GM12873 (cell line): ENCODE measurements around the gene PITPNM1.

Experiments used
- TF ChIP-seq, protein P1 (sequence below): IDR thresholded peaks from 2 replicates; pipeline ENCODE4 v1.5.1; 2012; ENCODE audit warnings: low read depth, mild to moderate bottlenecking, moderate library complexity, low read length, control low read depth; ENCODE audit not compliant: insufficient read depth; ENCODE audit errors: missing control alignments

Gene PITPNM1

DNA sequence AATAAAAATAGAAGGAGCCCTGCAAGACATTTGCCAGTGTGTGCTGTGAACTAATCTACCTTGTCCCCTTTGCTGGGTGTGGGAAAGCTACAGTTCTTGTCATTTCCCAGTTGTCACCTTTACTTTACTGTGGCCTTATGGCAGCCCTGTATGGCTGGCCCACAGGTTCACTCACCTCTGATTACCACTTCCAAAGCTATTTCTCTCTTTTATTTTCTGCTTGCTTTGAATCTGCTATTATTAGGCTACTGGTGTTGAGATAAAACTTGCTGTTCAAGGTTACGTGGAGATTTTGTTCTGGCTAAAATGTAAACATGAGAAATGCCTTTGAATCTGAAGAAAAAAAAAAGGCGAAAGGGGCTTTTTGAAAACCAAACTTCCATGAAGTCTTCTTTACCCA is 27.7 kb upstream of the PITPNM1 start:
- TF ChIP-seq, protein P1, sequence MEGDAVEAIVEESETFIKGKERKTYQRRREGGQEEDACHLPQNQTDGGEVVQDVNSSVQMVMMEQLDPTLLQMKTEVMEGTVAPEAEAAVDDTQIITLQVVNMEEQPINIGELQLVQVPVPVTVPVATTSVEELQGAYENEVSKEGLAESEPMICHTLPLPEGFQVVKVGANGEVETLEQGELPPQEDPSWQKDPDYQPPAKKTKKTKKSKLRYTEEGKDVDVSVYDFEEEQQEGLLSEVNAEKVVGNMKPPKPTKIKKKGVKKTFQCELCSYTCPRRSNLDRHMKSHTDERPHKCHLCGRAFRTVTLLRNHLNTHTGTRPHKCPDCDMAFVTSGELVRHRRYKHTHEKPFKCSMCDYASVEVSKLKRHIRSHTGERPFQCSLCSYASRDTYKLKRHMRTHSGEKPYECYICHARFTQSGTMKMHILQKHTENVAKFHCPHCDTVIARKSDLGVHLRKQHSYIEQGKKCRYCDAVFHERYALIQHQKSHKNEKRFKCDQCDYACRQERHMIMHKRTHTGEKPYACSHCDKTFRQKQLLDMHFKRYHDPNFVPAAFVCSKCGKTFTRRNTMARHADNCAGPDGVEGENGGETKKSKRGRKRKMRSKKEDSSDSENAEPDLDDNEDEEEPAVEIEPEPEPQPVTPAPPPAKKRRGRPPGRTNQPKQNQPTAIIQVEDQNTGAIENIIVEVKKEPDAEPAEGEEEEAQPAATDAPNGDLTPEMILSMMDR = no peak

GRCh38 chr11:67530282-67530592 is 25.1 kb upstream of the PITPNM1 start:
- TF ChIP-seq, protein P1 = no peak

GRCh38 chr11:67528376-67528775 is 23.2 kb upstream of the PITPNM1 start:
- TF ChIP-seq, protein P1 = no peak

DNA sequence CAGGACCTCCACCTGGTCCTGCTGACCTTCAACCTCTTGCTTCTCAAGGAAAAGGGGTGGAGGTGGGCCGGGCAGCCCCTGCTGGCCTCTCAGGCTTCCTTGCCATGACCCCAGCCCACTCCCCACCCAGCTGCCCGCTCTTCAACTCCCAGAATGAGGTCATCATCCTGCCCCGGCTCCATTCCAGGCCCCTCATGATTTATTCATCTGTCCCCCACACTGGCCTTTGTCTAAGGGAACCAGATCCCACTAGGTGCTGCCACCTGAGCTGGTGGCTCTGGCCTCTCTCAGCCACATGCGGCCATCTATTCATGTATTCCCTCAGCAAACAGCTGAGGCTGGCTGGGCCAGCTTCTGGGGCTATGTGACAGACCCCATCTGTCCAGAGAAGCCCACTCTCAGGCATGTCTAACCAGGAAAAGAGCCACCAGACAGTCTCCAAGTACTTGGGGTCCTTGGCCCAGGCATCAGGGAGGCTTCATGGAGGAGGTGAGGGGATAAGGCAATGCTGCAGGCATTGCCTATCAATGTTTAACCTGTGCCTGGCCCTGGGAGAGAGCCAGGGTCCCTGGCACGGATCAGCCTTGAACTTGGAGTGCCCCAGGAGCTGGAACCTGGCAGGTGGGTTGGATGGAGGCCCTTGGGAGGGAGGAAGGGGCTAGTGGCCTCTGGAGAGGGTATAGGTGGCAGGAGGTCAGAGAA is 20.3 kb upstream of the PITPNM1 start:
- TF ChIP-seq, protein P1 = no peak

GRCh38 chr11:67524480-67524808 is 19.3 kb upstream of the PITPNM1 start:
- TF ChIP-seq, protein P1 = no peak

DNA sequence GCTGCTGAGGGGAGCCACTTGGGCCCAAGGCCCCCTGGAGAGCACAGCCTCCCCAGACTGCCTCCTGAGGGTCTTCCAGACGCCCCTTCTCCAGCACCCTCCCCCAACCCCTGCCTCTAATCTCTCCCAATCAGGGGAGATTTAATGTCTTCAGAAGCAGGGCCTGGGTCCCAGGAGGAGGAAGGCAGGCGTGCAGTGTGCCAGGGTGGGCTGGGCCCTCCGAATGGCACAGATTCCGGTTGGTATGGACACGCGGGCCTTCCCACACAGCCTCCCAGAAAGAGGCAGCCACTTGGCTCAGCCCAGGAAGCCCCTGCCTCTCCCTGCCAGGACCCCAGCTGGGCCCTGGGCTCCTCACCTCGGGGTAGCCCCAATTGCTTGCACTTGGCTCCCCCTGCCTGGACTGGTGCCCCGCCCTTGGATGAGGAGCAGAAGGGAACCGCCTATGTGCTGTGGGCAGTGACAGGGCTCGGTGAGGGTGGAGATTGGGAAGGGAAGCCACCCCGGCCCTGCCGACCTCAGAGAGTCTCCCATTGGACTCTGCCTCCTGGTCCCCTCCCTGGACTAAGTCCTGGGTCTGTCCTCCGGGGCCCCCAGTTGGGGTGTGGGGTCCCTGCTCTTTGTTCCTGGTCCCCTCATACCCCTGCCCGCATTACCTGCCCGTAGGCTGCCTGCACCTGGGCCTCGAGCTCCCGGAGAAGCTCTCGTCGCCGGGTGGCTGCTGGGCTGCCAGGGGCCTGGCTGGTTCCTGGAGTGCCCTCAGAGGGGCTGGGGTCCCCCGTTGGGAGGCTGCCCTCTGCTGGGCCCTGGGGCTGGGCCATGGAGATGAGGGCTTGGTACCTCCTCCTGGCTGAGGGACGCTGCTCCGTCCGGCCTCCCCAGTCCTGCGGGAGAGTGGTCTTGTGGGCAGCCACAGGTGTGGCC is 18.7 kb upstream of the PITPNM1 start:
- TF ChIP-seq, protein P1 = no peak

GRCh38 chr11:67522844-67523555 is 17.8 kb upstream of the PITPNM1 start, which contains the start of gene CABP2:
TSS of gene CABP2 (minus strand) at chr11:67523446. CDS start at chr11:67523326, 120 bp downstream.
- TF ChIP-seq, protein P1 = no peak
